Stomach (tissue), 4 donors: ENCODE data around the gene NKIRAS1.

Experiments used
- CTCF ChIP-seq, 7 experiments: fragments of 450-650 bp in 4 of 7; fragments of 200-600 bp in 3 of 7; sonication (generic) in 3 of 7; IDR thresholded peaks; one replicate each; pipeline ENCODE4 v1.5.1; 2016 to 2019; ENCODE audit warnings: antibody characterized with exemption in 7 of 7, control low read depth in 2 of 7, mild to moderate bottlenecking in 1 of 7
- EP300 ChIP-seq: sonication (generic); formaldehyde crosslinking; IDR thresholded peaks from one replicate; pipeline ENCODE4 v1.6.1; 2017; ENCODE audit warnings: antibody characterized with exemption
- POLR2AphosphoS5 ChIP-seq, 3 donors: sonication (generic); formaldehyde crosslinking; IDR thresholded peaks; one replicate each; pipeline ENCODE4 v1.6.1; 2016; ENCODE audit warnings: antibody characterized with exemption in 3 of 3

- TF ChIP-seq CTCF (IDR thresholded peaks at IDR 0.05) (peak in 6 of 7 experiments; percentile 54 to 89 (median 78)), POLR2AphosphoS5 (IDR thresholded peaks at IDR 0.05) (peak; percentile 99 to 100 (median 100)), EP300 (peak; percentile 24)
Observed at GRCh38 chr3:23916886-23917678, at the start of gene NKIRAS1, which contains the start of gene RPL15.
